ENCODE data around the gene PUM2. TPM values are rescaled to one million over a fixed set of nuclear protein-coding genes. Genes with fewer than 3 reads are reported as not detected.

PUM2 gene
- total RNA-seq, 1 donor from 2014 or later: 112 TPM

GRCh38 chr2:20304411-20304810, 46.2 kb downstream of the PUM2 start:
- H3K9me3 ChIP-seq: no peaks in the 10 kb centered on the region
- ATAC-seq (no peak), DNase-seq (no peak)
- intact Hi-C loops (cut with DNase I): no loop called here
- no peak overlapping the region for H3K4me3 ChIP-seq
- TF ChIP-seq, protein P1, sequence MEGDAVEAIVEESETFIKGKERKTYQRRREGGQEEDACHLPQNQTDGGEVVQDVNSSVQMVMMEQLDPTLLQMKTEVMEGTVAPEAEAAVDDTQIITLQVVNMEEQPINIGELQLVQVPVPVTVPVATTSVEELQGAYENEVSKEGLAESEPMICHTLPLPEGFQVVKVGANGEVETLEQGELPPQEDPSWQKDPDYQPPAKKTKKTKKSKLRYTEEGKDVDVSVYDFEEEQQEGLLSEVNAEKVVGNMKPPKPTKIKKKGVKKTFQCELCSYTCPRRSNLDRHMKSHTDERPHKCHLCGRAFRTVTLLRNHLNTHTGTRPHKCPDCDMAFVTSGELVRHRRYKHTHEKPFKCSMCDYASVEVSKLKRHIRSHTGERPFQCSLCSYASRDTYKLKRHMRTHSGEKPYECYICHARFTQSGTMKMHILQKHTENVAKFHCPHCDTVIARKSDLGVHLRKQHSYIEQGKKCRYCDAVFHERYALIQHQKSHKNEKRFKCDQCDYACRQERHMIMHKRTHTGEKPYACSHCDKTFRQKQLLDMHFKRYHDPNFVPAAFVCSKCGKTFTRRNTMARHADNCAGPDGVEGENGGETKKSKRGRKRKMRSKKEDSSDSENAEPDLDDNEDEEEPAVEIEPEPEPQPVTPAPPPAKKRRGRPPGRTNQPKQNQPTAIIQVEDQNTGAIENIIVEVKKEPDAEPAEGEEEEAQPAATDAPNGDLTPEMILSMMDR (IDR thresholded peaks at IDR 0.05): no peak
- H3K27me3 ChIP-seq (ENCODE audit: low read depth): no peaks in the 10 kb centered on the region
- peaks cover 68% of the 10 kb centered on the region for H3K36me3 ChIP-seq
- peaks cover 7% of the 10 kb centered on the region for H3K4me1 ChIP-seq
- no peak overlapping the region for H3K27ac ChIP-seq

DNA sequence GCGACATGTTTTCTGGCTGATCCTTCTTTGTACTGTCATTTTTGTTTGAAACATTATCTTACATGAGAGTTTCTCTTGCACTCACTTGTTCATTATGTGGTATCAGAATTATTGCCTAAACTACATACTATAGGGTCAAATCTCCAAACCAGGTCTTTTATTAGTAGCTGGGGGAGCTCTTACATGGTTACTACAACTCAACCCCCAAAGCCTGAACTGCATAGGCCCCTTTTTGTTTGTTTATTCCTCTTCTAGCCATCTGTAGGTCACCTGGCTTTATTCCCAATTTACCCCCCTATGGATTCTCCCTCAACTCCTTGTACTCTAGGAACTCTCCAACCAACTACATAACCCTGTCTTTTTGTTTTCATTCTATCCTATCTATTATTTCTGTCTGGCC, 46.7 kb downstream of the PUM2 start:
- Histone ChIP-seq H3K4me1 (peaks cover 7% of the 10 kb centered on the region), H3K27me3 (ENCODE audit: low read depth) (no peaks in the 10 kb centered on the region), H3K9me3 (no peaks in the 10 kb centered on the region), H3K36me3 (peaks cover 68% of the 10 kb centered on the region), H3K27ac (no peak overlapping the region), H3K4me3 (no peak overlapping the region)
- intact Hi-C loops (cut with DNase I): no loop called here
- TF ChIP-seq, protein P1 (IDR thresholded peaks at IDR 0.05): no peak
- no peak for ATAC-seq
- no peak for DNase-seq

- H3K36me3 ChIP-seq: peaks cover 68% of the 10 kb centered on the region
- intact Hi-C loops (cut with DNase I): no loop called here
- no peak for DNase-seq
Observed at GRCh38 chr2:20302019-20302418, 48.6 kb downstream of the PUM2 start.

GRCh38 chr2:20300656-20301055, 50.0 kb downstream of the PUM2 start:
- H3K27ac ChIP-seq: no peak overlapping the region
- no peaks in the 10 kb centered on the region for H3K9me3 ChIP-seq
- no peaks in the 10 kb centered on the region for H3K27me3 ChIP-seq (ENCODE audit: low read depth)
- H3K4me1 ChIP-seq: peaks cover 7% of the 10 kb centered on the region
- TF ChIP-seq, protein P1 (IDR thresholded peaks at IDR 0.05): no peak
- intact Hi-C loops (cut with DNase I): no loop called here
- no peak overlapping the region for H3K4me3 ChIP-seq
- no peak for DNase-seq
- ATAC-seq: no peak
- peaks cover 68% of the 10 kb centered on the region for H3K36me3 ChIP-seq

More at GRCh38 chr2:20302019-20302418, 48.6 kb downstream of the PUM2 start:
- Histone ChIP-seq H3K4me3 (no peak overlapping the region), H3K27me3 (ENCODE audit: low read depth) (no peaks in the 10 kb centered on the region), H3K27ac (no peak overlapping the region), H3K9me3 (no peaks in the 10 kb centered on the region), H3K4me1 (peaks cover 7% of the 10 kb centered on the region)
- no peak for ATAC-seq
- TF ChIP-seq, protein P1 (IDR thresholded peaks at IDR 0.05): no peak

DNA sequence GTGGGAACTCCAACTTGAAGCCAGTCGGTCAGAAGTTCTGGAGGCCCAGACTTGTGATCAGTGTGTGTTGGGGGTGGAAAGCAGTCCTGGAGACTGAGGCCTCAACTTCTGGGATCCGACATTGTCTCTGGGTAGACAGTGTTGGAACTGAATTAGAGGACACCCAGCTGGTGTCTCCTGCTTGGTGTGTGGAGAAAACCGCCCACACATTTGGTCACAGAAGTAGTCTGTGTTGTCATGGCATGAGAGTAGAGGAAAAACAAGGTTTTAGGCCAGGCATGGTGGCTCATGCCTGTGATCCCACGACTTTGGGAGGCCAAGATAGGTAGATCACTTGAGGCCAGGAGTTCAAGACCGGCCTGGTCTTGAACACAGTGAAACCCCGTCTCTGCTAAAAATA, 51.5 kb downstream of the PUM2 start:
- no peaks in the 10 kb centered on the region for H3K9me3 ChIP-seq
- peaks cover 7% of the 10 kb centered on the region for H3K4me1 ChIP-seq
- ATAC-seq (no peak), DNase-seq (no peak)
- intact Hi-C loops (cut with DNase I): no loop called here
- no peaks in the 10 kb centered on the region for H3K27me3 ChIP-seq (ENCODE audit: low read depth)
- H3K4me3 ChIP-seq: no peak overlapping the region
- TF ChIP-seq, protein P1 (IDR thresholded peaks at IDR 0.05): no peak
- no peak overlapping the region for H3K27ac ChIP-seq
- peaks cover 81% of the 10 kb centered on the region for H3K36me3 ChIP-seq

- no peak overlapping the region for H3K4me3 ChIP-seq
- H3K4me1 ChIP-seq: peaks cover under 1% of the 10 kb centered on the region
- ATAC-seq (no peak), DNase-seq (no peak)
- intact Hi-C loops (cut with DNase I): no loop called here
- TF ChIP-seq, protein P1 (IDR thresholded peaks at IDR 0.05): no peak
- peaks cover 98% of the 10 kb centered on the region for H3K36me3 ChIP-seq
- H3K9me3 ChIP-seq: no peaks in the 10 kb centered on the region
- H3K27me3 ChIP-seq (ENCODE audit: low read depth): no peaks in the 10 kb centered on the region
- H3K27ac ChIP-seq: no peak overlapping the region
Observed at GRCh38 chr2:20294231-20294630, 56.4 kb downstream of the PUM2 start.

Measured in lower lobe of right lung (tissue), 2 donors.